Esophagus squamous epithelium (tissue), 4 donors: ENCODE measurements around the gene ZNF521.

Experiments used
- POLR2A ChIP-seq, 4 donors: fragments of 450-650 bp; IDR thresholded peaks; one replicate each; pipeline ENCODE4 v1.6.1; 2017; ENCODE audit warnings: antibody characterized with exemption in 4 of 4, mild to moderate bottlenecking in 4 of 4, moderate library complexity in 3 of 4
- TF ChIP-seq, protein P1 (sequence below), 6 experiments: fragments of 450-650 bp in 4 of 6; fragments of 200-600 bp in 2 of 6; sonication (generic) in 2 of 6; IDR thresholded peaks; one replicate each; pipeline ENCODE4 v1.5.1; 2016 to 2019; ENCODE audit warnings: antibody characterized with exemption in 6 of 6, mild to moderate bottlenecking in 4 of 6, moderate library complexity in 4 of 6

- TF ChIP-seq, protein P1, sequence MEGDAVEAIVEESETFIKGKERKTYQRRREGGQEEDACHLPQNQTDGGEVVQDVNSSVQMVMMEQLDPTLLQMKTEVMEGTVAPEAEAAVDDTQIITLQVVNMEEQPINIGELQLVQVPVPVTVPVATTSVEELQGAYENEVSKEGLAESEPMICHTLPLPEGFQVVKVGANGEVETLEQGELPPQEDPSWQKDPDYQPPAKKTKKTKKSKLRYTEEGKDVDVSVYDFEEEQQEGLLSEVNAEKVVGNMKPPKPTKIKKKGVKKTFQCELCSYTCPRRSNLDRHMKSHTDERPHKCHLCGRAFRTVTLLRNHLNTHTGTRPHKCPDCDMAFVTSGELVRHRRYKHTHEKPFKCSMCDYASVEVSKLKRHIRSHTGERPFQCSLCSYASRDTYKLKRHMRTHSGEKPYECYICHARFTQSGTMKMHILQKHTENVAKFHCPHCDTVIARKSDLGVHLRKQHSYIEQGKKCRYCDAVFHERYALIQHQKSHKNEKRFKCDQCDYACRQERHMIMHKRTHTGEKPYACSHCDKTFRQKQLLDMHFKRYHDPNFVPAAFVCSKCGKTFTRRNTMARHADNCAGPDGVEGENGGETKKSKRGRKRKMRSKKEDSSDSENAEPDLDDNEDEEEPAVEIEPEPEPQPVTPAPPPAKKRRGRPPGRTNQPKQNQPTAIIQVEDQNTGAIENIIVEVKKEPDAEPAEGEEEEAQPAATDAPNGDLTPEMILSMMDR (IDR thresholded peaks at IDR 0.05): no peak
- TF ChIP-seq POLR2A (IDR thresholded peaks at IDR 0.05): no peak
Measured at GRCh38 chr18:25140962-25141308, 211.0 kb downstream of the ZNF521 start.
